Right kidney (tissue), 1 donor: Measurements from ENCODE around the gene NCOA5.

Experiments used
- DNase-seq: peaks from one replicate; pipeline ENCODE4 v3.0.0-alpha.2; 2016

The NCOA5 gene

DNA sequence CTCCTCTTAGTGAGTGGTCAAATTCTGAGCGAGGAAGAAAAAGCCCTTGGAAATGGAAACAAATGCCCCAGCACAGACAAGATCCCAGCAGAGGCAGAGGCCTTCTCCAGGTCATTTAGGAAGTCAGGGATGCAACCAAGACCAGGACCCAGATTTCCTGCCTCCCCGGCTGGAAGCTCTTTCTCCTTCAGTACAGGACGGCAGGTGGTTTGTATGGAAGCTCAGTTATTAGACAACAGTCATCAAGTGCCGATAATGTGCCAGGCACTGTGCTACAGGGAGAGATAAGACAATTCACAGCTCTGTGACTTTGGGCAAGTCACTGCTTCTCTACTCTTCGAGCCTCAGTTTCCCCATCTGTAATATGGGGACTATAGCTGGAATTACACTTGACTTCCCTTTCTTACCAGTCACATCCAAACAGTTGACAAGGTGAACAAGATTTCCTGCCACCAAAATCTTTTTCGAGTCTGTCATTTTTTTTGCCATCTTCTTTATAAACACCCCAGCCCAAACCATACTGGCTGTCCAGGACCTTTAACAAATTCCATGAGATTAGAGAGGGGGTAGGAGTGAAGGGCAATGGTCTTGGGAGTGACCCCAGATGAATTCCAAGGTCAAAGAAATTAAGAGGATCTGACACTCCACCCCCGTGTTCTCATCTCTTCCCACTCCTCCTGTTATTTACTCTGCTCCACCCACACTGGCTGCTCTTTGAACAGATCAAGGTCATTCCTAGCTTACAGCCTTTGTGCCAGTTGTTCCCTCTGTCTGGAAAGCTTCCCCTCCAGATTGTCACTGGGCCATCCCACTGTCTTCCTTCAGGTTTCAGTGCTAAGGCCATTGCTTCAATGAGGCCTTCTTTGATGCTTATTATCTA lies 75.0 kb downstream of the NCOA5 start:
- no peak for DNase-seq

DNA sequence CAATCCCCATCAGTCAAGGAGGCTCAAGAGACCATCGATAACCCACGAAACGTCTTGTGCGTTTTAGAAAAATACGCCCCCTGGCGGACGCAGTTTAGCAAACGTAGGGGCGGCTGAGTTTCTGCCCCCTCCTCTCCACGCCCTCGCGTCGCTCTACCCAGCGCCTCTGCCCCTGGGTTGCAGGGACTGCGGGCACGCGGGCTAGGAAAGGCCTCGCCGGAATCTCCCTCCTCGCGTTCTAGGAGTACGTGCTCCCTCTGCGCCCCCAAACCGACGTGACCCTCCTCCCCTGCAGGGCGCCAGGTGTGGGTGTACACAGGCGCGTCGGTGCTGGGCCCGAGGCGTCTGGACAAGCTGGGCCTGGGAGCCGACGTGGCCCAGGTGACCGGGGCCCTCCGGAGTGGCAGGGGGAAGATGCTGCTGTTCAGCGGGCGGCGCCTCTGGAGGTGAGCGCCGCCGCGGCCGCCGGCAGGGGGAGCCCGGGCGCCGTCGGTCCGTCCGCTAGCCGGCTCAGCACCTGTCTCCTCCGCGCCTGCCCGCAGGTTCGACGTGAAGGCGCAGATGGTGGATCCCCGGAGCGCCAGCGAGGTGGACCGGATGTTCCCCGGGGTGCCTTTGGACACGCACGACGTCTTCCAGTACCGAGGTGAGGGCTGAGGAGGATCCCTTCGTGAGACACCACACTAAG lies 75.8 kb downstream of the NCOA5 start:
- DNase-seq = peak; percentile 57

GRCh38 chr20:46013322-46013828 lies 76.4 kb downstream of the NCOA5 start:
- DNase-seq = no peak

DNA sequence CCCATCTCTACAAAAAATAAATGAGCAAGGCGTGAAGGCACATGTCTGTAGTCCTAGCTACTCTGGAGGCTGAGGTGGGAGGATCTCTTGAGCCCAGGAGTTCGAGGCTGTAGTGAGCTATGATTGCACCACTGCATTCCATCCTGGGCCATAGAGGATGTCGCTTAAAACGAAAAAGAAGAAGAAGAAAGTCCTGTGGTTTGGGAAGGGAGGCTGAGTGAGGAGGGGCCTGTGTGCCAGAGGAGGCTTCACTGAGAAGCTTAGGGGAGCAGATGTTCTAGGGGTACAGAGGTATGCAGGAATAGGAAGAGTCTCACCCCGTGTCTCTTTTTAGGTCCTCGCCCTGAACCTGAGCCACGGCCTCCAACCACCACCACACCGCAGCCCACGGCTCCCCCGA lies 76.8 kb downstream of the NCOA5 start:
- no peak for DNase-seq

- DNase-seq = no peak
These were observed 77.9 kb downstream of the NCOA5 start for GRCh38 chr20:46011631-46012482.
